Activated T-helper 1 cell treated with anti-CD3 and anti-CD28 coated beads, Interleukin-12 subunit alpha, Interleukin-12 subunit beta, Interleukin-2, Interleukin-4 antibody, amounts not matched to agents 30 ng/mL and 10 ng/mL and 1 ng/mL, durations not matched to agents 14 hours and 24 hours and 36 hours (primary cell): ENCODE data around the gene FSIP1. TPM values are rescaled to one million over a fixed set of nuclear protein-coding genes. Genes with fewer than 3 reads are reported as not detected.
"Not testable (repeated sequence)": the region's sequence is repeated elsewhere in the genome, so short reads cannot be mapped to it uniquely, and the experiment has no call there.

Experiments used
- DNase-seq: peaks from one replicate; pipeline ENCODE4 v3.0.0; 2021; ENCODE audit warnings: low spot score
- H3K27ac Mint-ChIP-seq: one replicate; pipeline ENCODE4 v1.8.0; 2021; ENCODE audit warnings: mild to moderate bottlenecking, mixed read lengths
- H3K27me3 Mint-ChIP-seq: one replicate; pipeline ENCODE4 v1.8.0; 2022; ENCODE audit warnings: mild to moderate bottlenecking, moderate library complexity, mixed read lengths; ENCODE audit not compliant: insufficient read depth
- H3K36me3 Mint-ChIP-seq: one replicate; pipeline ENCODE4 v1.8.0; 2021; ENCODE audit warnings: low read depth, mixed read lengths
- H3K4me1 Mint-ChIP-seq: one replicate; pipeline ENCODE4 v1.8.0; 2021; ENCODE audit warnings: low read depth, mixed read lengths
- H3K4me3 Mint-ChIP-seq: one replicate; pipeline ENCODE4 v1.8.0; 2021; ENCODE audit warnings: mild to moderate bottlenecking, moderate library complexity, mixed read lengths
- H3K9me3 Mint-ChIP-seq: one replicate; pipeline ENCODE4 v1.8.0; 2021; ENCODE audit warnings: mixed read lengths
- intact Hi-C: fragments of 100-400 bp; cut with micrococcal nuclease; formaldehyde crosslinking; loops from one replicate; pipeline ENCODE4 v1.15.1; 2024
- total RNA-seq: library from RNA; stranded (reverse); gene quantifications from 2 replicates; pipeline ENCODE4 v1.2.3, GENCODE V29; 2022

FSIP1 gene
- 0.26 and 0.34 TPM in 2 replicates for total RNA-seq

DNA sequence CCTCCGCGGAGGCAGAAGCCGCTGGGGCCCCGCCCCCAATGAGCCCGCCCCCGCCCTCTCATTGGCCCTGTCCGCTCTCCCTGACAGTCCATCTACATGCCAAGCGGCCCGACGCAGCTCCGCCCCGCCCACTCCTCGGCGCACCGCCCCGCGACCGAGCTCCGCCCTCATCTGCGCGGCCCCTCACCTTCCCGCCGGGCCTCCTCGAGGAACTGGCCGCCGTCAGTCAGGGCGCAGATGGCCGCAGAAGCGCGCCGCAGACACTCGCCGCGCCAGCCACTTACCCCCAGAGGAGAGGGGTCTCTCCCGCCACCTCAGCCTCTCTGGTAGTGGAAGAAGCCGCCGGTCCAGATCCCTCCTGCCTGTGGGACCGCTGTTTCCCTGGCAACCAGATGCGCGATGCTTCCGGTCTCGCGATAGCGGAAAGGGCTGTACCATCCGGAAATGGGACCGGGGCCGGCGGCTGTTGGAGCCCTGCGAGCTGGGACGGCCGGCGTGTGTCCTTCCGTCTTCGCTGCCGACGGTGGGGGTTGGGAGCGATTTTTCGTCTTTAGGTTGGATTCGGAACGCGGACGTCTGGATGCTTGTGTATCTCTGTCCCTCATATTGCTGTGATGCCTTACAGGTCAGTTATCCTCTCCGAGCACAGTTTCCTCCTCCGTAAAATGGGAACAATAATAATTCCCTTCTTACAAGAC, at the start of gene FSIP1:
FSIP1 (minus strand) TSS at position 401 of the 698 bp plus-strand sequence. CDS start 6,317 bp downstream, outside the sequence.
- peaks cover 7% of the 10 kb centered on the region for H3K27me3 Mint-ChIP-seq
- peaks cover 43% of the 10 kb centered on the region for H3K4me1 Mint-ChIP-seq
- H3K36me3 Mint-ChIP-seq: peaks cover 3% of the 10 kb centered on the region
- no peaks in the 10 kb centered on the region for H3K9me3 Mint-ChIP-seq
- peak; percentile 94 for DNase-seq
- peak within 1 kb of the TSS; percentile 75 for H3K27ac Mint-ChIP-seq
- H3K4me3 Mint-ChIP-seq: peak within 1 kb of the TSS; percentile 86
- intact Hi-C loops: loop anchor here (1.0 to 10.0 kb wide), 8 partner anchors 152 to 1228 kb away; partner anchors contain the start of genes BMF, CCDC32, EIF2AK4 and IVD

GRCh38 chr15:39830166-39830565, 47.5 kb upstream of the FSIP1 start:
- Mint-ChIP-seq H3K27me3 (peaks cover 35% of the 10 kb centered on the region), H3K36me3 (no peaks in the 10 kb centered on the region), H3K9me3 (no peaks in the 10 kb centered on the region), H3K4me1 (no peaks in the 10 kb centered on the region), H3K4me3 (no peak overlapping the region), H3K27ac (no peak overlapping the region)
- no peak for DNase-seq
- intact Hi-C loops: no loop called here

DNA sequence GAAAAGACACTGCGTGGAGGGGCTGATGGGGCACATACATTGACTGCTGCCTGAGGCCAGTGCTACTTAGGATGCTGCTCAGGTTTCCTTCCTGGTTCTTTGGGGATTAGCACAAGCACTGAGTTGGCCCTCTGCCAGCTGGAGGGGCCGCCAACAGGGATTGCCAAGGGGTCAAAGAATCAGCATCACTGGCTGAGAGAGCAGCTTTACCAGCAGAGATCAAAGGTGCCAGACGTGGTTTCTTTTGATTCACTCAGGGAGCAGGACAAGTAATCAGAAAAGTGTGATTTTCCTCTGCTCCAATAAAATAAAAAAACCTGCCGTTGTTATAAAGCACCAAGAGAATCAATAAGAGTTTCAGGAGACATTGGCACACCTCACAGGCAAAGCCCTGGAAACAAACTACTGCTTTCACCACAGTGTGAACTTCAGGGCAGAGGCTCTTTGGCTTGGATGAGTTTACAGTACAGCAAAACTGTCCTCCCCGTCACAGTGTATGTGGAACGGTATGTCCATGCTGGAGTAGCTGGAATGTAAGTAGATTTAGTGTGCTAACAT, 45.8 kb upstream of the FSIP1 start:
- no peaks in the 10 kb centered on the region for H3K9me3 Mint-ChIP-seq
- H3K4me3 Mint-ChIP-seq: no peak overlapping the region
- H3K36me3 Mint-ChIP-seq: no peaks in the 10 kb centered on the region
- intact Hi-C loops: no loop called here
- H3K27ac Mint-ChIP-seq: no peak overlapping the region
- H3K4me1 Mint-ChIP-seq: no peaks in the 10 kb centered on the region
- DNase-seq: no peak
- H3K27me3 Mint-ChIP-seq: peaks cover 31% of the 10 kb centered on the region

DNA sequence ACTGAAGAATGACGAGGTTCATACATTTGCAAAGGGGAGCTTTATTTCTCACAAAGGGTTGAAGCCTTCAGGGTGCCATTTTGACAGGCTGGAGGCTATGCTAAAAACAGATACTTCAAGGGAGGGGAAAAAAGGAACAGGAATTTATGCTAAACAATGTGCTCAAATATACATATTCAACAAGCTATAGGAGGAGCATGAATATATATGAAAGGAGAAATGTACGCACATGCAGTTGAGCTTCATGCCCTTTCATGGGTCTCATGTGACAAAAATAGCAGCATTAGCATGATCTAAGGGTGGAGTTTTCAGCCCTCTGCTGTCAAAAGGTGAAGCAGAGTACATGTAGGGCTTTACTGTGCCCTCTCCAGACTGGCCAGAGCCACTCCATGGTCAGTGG, 44.3 kb upstream of the FSIP1 start:
- Mint-ChIP-seq H3K4me3 (no peak overlapping the region), H3K9me3 (no peaks in the 10 kb centered on the region), H3K36me3 (no peaks in the 10 kb centered on the region), H3K27me3 (peaks cover 26% of the 10 kb centered on the region), H3K4me1 (no peaks in the 10 kb centered on the region), H3K27ac (no peak overlapping the region)
- DNase-seq: no peak
- intact Hi-C loops: no loop called here

DNA sequence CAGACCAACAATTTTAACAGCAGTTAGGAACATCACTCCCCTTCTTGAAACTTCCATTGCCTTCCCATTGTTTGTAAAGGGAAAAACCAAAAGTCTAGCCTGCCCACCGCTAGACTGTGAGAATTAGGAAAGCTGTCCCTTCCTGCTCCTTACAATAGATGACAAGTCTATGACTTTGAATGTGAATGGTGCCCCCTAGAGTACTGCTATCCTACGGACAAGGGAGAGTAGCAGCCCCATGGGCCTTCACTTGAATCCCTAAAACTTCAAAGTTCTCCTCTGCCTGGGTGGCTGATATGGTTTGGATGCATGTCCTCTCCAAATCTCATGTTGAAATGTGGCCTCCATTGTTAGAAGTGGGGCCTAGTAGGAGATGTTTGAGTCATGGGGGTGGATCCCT, 41.0 kb upstream of the FSIP1 start:
- Mint-ChIP-seq H3K4me1 (no peaks in the 10 kb centered on the region), H3K4me3 (no peak overlapping the region), H3K27ac (no peak overlapping the region), H3K27me3 (peaks cover 9% of the 10 kb centered on the region), H3K36me3 (no peaks in the 10 kb centered on the region), H3K9me3 (no peaks in the 10 kb centered on the region)
- intact Hi-C loops: no loop called here
- no peak for DNase-seq

DNA sequence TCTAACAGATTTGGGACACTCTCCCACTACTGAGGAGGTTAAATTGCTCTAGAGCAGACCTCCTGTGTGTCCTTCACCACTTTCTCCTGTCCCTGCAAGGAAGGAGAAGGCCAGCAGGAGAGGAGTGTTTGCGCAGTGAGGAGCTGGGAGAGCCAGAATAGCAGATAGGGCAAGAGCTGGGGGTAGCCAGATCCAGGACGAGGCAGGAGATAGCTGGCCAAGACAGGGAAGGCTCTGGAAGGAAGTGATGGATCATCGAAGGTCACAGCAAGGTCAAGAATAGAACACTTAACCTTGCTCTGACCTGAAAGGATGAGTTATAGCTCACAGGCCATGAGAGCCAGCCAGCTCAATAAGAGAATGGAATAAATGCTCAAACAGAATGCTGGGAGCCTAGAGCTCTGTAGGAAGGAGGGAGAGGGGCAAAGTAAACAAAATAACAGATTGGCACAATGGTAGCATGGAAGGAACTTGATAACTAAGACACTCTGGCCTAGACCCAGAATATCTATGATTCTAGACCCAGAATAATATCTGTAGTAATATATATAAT, 37.5 kb upstream of the FSIP1 start:
- intact Hi-C loops: no loop called here
- Mint-ChIP-seq H3K4me3 (no peak overlapping the region), H3K36me3 (no peaks in the 10 kb centered on the region), H3K27me3 (peaks cover 12% of the 10 kb centered on the region), H3K4me1 (no peaks in the 10 kb centered on the region), H3K27ac (no peak overlapping the region), H3K9me3 (no peaks in the 10 kb centered on the region)
- no peak for DNase-seq

GRCh38 chr15:39819533-39819932, 36.9 kb upstream of the FSIP1 start:
- intact Hi-C loops: no loop called here
- no peak for DNase-seq
- Mint-ChIP-seq H3K9me3 (no peaks in the 10 kb centered on the region), H3K4me1 (no peaks in the 10 kb centered on the region), H3K4me3 (no peak overlapping the region), H3K36me3 (no peaks in the 10 kb centered on the region), H3K27me3 (peaks cover 12% of the 10 kb centered on the region), H3K27ac (no peak overlapping the region)

- DNase-seq: no peak
- Mint-ChIP-seq H3K36me3 (no peaks in the 10 kb centered on the region), H3K27me3 (peaks cover 16% of the 10 kb centered on the region), H3K4me3 (no peak overlapping the region), H3K27ac (no peak overlapping the region), H3K9me3 (no peaks in the 10 kb centered on the region), H3K4me1 (no peaks in the 10 kb centered on the region)
- intact Hi-C loops: no loop called here
These were observed 35.3 kb upstream of the FSIP1 start for GRCh38 chr15:39817892-39818291.

DNA sequence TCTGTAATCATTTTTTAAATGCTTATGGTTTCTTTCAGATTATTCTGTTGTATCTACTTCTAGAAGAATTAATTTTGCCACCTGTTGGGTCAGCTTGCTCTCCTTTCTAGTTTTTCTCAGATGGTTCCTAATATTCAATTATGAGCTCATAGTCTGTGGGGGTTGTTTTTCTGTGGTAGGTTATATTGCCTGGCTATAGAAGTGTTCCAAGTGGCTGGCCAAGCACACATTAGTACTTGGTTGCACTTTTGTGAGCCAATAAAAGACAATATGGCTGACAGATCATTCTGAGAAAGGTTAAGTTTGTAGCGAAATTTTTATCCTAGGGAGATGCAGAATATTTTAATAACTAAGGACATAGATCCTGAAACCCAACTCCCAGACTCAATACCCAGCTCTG, 31.8 kb upstream of the FSIP1 start:
- peaks cover 24% of the 10 kb centered on the region for H3K27me3 Mint-ChIP-seq
- H3K4me3 Mint-ChIP-seq: no peak overlapping the region
- no peaks in the 10 kb centered on the region for H3K4me1 Mint-ChIP-seq
- no peaks in the 10 kb centered on the region for H3K36me3 Mint-ChIP-seq
- no peak overlapping the region for H3K27ac Mint-ChIP-seq
- intact Hi-C loops: no loop called here
- no peaks in the 10 kb centered on the region for H3K9me3 Mint-ChIP-seq
- no peak for DNase-seq

DNA sequence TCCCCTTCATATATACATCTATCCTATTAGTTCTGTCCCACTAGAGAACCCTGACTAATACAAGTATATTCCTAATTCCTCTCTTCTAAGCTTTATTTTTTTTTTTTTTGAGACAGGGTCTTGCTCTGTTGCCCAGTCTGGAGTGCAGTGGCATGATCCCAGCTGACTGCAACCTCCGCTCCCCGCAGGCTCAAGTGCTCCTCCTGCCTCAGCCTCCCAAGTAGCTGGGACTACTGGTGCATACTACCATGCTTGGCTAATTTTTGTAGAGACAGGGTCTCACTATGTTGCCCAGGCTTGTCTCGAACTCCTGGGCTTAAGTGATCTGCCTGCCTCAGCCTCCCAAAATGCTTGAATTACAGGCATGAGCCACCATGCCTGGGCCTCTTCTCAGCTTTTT, 30.0 kb upstream of the FSIP1 start:
- H3K9me3 Mint-ChIP-seq, intact Hi-C loops, H3K4me1 Mint-ChIP-seq, H3K36me3 Mint-ChIP-seq, H3K27ac Mint-ChIP-seq, DNase-seq, H3K4me3 Mint-ChIP-seq: not testable (repeated sequence)
- peaks cover 21% of the 10 kb centered on the region for H3K27me3 Mint-ChIP-seq

GRCh38 chr15:39808909-39809308, 26.3 kb upstream of the FSIP1 start:
- H3K36me3 Mint-ChIP-seq: no peaks in the 10 kb centered on the region
- DNase-seq: no peak
- H3K4me3 Mint-ChIP-seq: no peak overlapping the region
- no peaks in the 10 kb centered on the region for H3K4me1 Mint-ChIP-seq
- H3K27ac Mint-ChIP-seq: no peak overlapping the region
- H3K9me3 Mint-ChIP-seq: no peaks in the 10 kb centered on the region
- intact Hi-C loops: no loop called here
- H3K27me3 Mint-ChIP-seq: peaks cover 22% of the 10 kb centered on the region

GRCh38 chr15:39807791-39808190, 25.1 kb upstream of the FSIP1 start:
- no peaks in the 10 kb centered on the region for H3K36me3 Mint-ChIP-seq
- no peak overlapping the region for H3K4me3 Mint-ChIP-seq
- H3K9me3 Mint-ChIP-seq: no peaks in the 10 kb centered on the region
- intact Hi-C loops: no loop called here
- peaks cover 25% of the 10 kb centered on the region for H3K27me3 Mint-ChIP-seq
- H3K27ac Mint-ChIP-seq: no peak overlapping the region
- DNase-seq: no peak
- no peaks in the 10 kb centered on the region for H3K4me1 Mint-ChIP-seq

DNA sequence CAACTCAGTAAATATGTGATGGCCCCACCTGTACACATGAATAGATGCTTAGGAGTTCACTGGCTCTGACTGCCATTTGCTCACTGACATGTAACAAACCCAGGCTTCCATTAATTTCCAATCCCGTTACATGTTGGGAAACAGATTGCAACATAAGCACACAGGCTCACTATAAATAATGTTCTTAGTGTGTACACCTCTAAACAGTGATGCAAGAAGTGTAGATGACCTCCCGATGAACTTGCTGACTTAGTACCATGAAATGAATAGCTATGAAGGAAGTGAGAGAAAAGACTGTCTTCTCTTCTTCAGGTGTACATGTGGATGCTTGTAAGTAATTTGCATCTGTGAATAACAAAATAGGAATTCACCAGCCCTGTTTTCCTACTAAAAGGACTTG, 21.4 kb upstream of the FSIP1 start:
- no peaks in the 10 kb centered on the region for H3K4me1 Mint-ChIP-seq
- no peaks in the 10 kb centered on the region for H3K9me3 Mint-ChIP-seq
- intact Hi-C loops: no loop called here
- no peak overlapping the region for H3K27ac Mint-ChIP-seq
- DNase-seq: no peak
- H3K27me3 Mint-ChIP-seq: peaks cover 15% of the 10 kb centered on the region
- no peak overlapping the region for H3K4me3 Mint-ChIP-seq
- no peaks in the 10 kb centered on the region for H3K36me3 Mint-ChIP-seq
